Gastroesophageal sphincter (tissue), 3 donors: ENCODE results near the gene EEFSEC.

Experiments
- POLR2A ChIP-seq, 2 donors: fragments of 450-650 bp; IDR thresholded peaks; one replicate each; pipeline ENCODE4 v1.6.1; 2017; ENCODE audit warnings: antibody characterized with exemption in 2 of 2, mild to moderate bottlenecking in 2 of 2, moderate library complexity in 1 of 2
- TF ChIP-seq, protein P1 (sequence below), 4 experiments: fragments of 200-600 bp in 2 of 4; fragments of 450-650 bp in 2 of 4; sonication (generic) in 1 of 4; IDR thresholded peaks; one replicate each; pipeline ENCODE4 v1.5.1; 2017 to 2019; ENCODE audit warnings: antibody characterized with exemption in 4 of 4, mild to moderate bottlenecking in 2 of 4, moderate library complexity in 2 of 4

- no peak for TF ChIP-seq POLR2A (IDR thresholded peaks at IDR 0.05)
- TF ChIP-seq, protein P1, sequence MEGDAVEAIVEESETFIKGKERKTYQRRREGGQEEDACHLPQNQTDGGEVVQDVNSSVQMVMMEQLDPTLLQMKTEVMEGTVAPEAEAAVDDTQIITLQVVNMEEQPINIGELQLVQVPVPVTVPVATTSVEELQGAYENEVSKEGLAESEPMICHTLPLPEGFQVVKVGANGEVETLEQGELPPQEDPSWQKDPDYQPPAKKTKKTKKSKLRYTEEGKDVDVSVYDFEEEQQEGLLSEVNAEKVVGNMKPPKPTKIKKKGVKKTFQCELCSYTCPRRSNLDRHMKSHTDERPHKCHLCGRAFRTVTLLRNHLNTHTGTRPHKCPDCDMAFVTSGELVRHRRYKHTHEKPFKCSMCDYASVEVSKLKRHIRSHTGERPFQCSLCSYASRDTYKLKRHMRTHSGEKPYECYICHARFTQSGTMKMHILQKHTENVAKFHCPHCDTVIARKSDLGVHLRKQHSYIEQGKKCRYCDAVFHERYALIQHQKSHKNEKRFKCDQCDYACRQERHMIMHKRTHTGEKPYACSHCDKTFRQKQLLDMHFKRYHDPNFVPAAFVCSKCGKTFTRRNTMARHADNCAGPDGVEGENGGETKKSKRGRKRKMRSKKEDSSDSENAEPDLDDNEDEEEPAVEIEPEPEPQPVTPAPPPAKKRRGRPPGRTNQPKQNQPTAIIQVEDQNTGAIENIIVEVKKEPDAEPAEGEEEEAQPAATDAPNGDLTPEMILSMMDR (IDR thresholded peaks at IDR 0.05): no peak
These were observed 154.6 kb downstream of the EEFSEC start for GRCh38 chr3:128307781-128308469.
